ENCODE data around the gene GOLGA6L22. TPM values are rescaled to one million over a fixed set of nuclear protein-coding genes. Genes with fewer than 3 reads are reported as not detected.
"Not testable (repeated sequence)": the region's sequence is repeated elsewhere in the genome, so short reads cannot be mapped to it uniquely, and the experiment has no call there.

The GOLGA6L22 gene, protein sequence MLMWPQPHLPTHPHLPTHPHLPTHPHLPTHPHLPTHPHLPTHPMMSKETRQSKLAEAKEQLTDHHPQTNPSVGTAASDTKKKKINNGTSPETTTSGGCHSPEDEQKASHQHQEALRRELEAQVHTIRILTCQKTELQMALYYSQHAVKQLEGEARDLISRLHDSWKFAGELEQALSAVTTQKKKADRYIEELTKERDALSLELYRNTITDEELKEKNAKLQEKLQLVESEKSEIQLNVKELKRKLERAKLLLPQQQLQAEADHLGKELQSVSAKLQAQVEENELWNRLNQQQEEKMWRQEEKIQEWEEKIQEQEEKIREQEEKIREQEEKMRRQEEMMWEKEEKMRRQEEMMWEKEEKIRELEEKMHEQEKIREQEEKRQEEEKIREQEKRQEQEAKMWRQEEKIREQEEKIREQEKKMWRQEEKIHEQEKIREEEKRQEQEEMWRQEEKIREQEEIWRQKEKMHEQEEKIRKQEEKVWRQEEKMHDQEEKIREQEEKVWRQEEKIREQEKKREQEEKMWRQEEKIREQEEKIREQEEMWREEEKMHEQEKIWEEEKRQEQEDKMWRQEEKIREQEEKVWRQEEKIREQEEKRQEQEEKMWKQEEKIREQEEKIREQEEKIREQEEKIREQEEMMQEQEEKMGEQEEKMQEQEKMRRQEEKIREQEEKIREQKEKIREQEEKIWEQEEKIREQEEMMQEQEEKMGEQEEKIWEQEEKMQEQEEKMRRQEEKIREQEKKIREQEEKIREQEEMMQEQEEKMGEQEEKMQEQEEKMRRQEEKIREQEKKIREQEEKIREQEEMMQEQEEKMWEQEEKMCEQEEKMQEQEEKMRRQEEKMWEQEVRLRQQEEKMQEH
- not detected for polyA plus RNA-seq (2013, experiment 1 of 4)
- not detected for polyA plus RNA-seq (2013, experiment 2 of 4)
- not detected for polyA plus RNA-seq (2013, experiment 3 of 4)
- polyA plus RNA-seq (2013, experiment 4 of 4), result not detected

DNA sequence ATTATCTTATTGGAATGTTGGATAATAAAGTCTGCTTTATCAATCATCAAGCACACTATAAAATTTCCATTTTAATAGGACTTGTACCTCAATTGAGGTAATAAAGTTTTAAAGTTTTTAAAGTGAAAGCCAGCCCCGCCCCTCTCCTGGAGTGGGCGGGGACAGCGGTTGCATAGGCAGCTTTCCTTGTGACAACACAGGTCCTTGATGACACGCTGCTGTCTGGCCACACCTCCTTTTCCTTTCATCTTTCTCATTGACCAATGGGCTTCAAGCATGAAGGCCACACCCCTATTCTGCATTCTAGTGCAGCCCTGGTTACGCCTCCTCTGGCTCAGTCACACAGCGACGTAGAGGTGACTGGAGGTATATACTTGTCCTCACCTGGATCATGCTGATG is at the start of gene GOLGA6L22:
Gene GOLGA6L22 (plus strand): TSS at position 301 of the 400 bp plus-strand sequence. CDS start 91 bp downstream, at position 392.
- H3K9me3 ChIP-seq (ENCODE audit: control insufficient read depth, low read length); H3K27ac ChIP-seq (ENCODE audit: insufficient read depth, low read depth, low read length, poor library complexity, severe bottlenecking); H3K36me3 ChIP-seq (ENCODE audit: control insufficient read depth, insufficient read depth, low read length); H3K4me1 ChIP-seq (ENCODE audit: control insufficient read depth, insufficient read depth, low read length); H3K4me3 ChIP-seq (ENCODE audit: insufficient read depth, low read depth, low read length); H3K27me3 ChIP-seq (ENCODE audit: control insufficient read depth, insufficient read depth, low read length, poor library complexity, severe bottlenecking): not testable (repeated sequence)
- WGBS, 2 experiments, result no CpG with 5 or more reads among the region's 7 CpGs

DNA sequence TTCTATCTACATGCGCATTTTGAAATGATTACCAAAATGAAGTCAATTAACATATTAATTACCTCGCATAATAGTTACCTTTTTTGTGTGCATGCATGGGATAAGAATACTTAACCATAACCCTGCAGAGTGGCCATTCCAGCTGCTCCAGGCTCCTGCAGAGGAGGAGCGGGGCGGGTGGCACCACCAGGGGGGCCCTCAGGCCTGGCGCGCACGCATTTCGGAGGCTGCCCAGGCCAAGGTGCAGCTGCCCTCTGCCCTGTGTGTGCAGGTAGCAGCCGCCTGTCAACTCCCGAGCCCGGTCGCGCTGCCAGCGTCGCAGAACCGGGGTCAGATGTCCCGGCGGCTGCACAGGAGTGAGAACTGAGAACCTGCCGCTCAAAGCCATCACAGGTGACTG is 41.4 kb upstream of the GOLGA6L22 start:
- not testable (repeated sequence) for H3K36me3 ChIP-seq (ENCODE audit: control insufficient read depth, insufficient read depth, low read length); H3K27ac ChIP-seq (ENCODE audit: insufficient read depth, low read depth, low read length, poor library complexity, severe bottlenecking); H3K4me3 ChIP-seq (ENCODE audit: insufficient read depth, low read depth, low read length); H3K27me3 ChIP-seq (ENCODE audit: control insufficient read depth, insufficient read depth, low read length, poor library complexity, severe bottlenecking); H3K9me3 ChIP-seq (ENCODE audit: control insufficient read depth, low read length); H3K4me1 ChIP-seq (ENCODE audit: control insufficient read depth, insufficient read depth, low read length)
- 68 to 69% methylated on average over 2 to 6 of the region's 19 CpGs for WGBS, 2 experiments

DNA sequence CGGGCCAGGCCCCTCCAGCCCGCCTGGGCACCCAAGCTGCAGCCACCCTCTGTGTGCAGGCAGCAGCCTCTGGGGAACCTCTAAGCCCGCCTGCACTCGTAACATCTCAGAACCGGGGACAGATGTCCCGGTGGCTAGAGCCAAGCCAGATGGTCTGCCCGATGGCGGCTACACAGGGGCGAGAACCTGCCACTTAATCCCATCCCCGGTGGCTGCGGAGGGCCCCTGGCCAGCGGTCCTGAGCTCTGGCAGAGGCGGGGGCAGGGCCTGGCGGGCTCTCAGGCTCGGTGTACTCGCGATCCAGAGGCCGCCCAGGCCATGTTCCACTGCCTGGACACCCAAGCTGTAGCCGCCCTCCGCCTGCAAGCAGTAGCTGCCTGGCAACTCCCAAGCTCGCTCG is 40.9 kb upstream of the GOLGA6L22 start:
- not testable (repeated sequence) for H3K4me1 ChIP-seq (ENCODE audit: control insufficient read depth, insufficient read depth, low read length); H3K27ac ChIP-seq (ENCODE audit: insufficient read depth, low read depth, low read length, poor library complexity, severe bottlenecking); H3K9me3 ChIP-seq (ENCODE audit: control insufficient read depth, low read length); H3K27me3 ChIP-seq (ENCODE audit: control insufficient read depth, insufficient read depth, low read length, poor library complexity, severe bottlenecking); H3K36me3 ChIP-seq (ENCODE audit: control insufficient read depth, insufficient read depth, low read length); H3K4me3 ChIP-seq (ENCODE audit: insufficient read depth, low read depth, low read length)
- WGBS, 2 experiments, result 88 to 94% methylated on average over 6 to 7 of the region's 22 CpGs

DNA sequence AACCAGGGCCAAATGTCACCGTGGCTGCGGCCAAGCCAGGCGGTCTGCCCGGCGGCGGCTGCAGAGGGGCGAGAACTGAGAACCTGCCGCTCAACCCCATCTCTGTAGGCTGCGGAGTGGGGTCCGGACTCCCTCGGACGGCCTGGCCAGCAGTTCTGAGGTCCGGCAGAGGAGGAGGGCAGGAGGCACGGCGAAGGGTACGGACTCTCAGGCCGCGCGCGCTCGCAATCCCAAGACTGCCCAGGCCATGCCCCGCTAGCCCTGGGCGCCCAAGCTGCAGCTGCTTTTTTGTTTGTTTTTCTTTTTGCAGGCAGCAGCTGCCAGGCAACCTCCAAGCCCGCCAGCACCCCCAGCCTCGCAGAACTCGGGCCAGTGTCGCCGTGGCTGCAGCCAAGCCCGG is 40.5 kb upstream of the GOLGA6L22 start:
- H3K9me3 ChIP-seq (ENCODE audit: control insufficient read depth, low read length); H3K27me3 ChIP-seq (ENCODE audit: control insufficient read depth, insufficient read depth, low read length, poor library complexity, severe bottlenecking); H3K27ac ChIP-seq (ENCODE audit: insufficient read depth, low read depth, low read length, poor library complexity, severe bottlenecking); H3K36me3 ChIP-seq (ENCODE audit: control insufficient read depth, insufficient read depth, low read length); H3K4me1 ChIP-seq (ENCODE audit: control insufficient read depth, insufficient read depth, low read length); H3K4me3 ChIP-seq (ENCODE audit: insufficient read depth, low read depth, low read length): not testable (repeated sequence)
- WGBS, 2 experiments, result no CpG with 5 or more reads among the region's 29 CpGs

DNA sequence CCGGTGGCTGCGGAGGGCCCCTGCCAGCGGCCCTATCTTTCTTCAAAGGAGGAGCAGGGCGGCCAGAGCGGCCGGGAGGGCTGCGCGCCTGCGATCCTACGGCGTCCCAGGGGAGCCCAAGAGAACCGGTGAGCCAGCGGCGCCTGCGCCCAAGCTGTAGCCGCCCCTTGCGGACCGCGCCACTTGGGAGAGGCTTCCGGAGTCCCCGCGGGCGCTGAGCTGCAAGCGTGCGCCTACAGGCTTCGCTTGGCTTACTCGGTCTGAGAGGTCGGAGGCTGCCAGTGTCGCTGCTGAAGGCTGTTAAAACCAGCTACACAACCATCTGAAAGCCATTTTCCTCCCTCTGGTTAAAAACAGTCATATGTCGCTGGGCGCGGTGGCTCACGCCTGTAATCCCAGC is 40.0 kb upstream of the GOLGA6L22 start:
- WGBS, 2 experiments, result 89% methylated on average over 15 of the region's 33 CpGs
- H3K4me3 ChIP-seq (ENCODE audit: insufficient read depth, low read depth, low read length), result not testable (repeated sequence)

DNA sequence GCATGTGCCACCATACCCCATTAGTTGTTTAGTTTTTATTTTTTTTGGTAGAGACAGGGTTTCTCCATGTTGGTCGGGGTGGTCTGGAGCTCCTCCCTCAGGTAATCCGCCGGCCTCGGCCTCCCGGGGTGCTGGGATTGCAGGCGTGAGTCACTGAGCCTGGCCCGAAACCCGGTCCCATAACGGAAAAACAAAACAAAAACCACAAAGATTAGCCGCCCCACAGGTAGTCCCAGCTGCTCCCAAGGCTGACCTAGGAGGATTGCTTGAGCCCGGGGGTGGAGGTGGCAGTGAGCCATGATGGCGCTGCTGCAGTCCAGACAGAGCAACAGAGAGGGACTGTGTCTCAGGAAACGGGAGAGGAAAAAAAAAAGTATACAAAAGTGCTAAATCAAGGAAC is 38.4 kb upstream of the GOLGA6L22 start:
- not testable (repeated sequence) for H3K27me3 ChIP-seq (ENCODE audit: control insufficient read depth, insufficient read depth, low read length, poor library complexity, severe bottlenecking); H3K4me1 ChIP-seq (ENCODE audit: control insufficient read depth, insufficient read depth, low read length); H3K9me3 ChIP-seq (ENCODE audit: control insufficient read depth, low read length); H3K36me3 ChIP-seq (ENCODE audit: control insufficient read depth, insufficient read depth, low read length); H3K4me3 ChIP-seq (ENCODE audit: insufficient read depth, low read depth, low read length); H3K27ac ChIP-seq (ENCODE audit: insufficient read depth, low read depth, low read length, poor library complexity, severe bottlenecking)
- WGBS, 2 experiments, result 32 to 47% methylated on average over 8 of the region's 13 CpGs

More for the DNA sequence above, 40.0 kb upstream of the GOLGA6L22 start:
- not testable (repeated sequence) for H3K27me3 ChIP-seq (ENCODE audit: control insufficient read depth, insufficient read depth, low read length, poor library complexity, severe bottlenecking); H3K4me1 ChIP-seq (ENCODE audit: control insufficient read depth, insufficient read depth, low read length); H3K36me3 ChIP-seq (ENCODE audit: control insufficient read depth, insufficient read depth, low read length); H3K9me3 ChIP-seq (ENCODE audit: control insufficient read depth, low read length); H3K27ac ChIP-seq (ENCODE audit: insufficient read depth, low read depth, low read length, poor library complexity, severe bottlenecking)

DNA sequence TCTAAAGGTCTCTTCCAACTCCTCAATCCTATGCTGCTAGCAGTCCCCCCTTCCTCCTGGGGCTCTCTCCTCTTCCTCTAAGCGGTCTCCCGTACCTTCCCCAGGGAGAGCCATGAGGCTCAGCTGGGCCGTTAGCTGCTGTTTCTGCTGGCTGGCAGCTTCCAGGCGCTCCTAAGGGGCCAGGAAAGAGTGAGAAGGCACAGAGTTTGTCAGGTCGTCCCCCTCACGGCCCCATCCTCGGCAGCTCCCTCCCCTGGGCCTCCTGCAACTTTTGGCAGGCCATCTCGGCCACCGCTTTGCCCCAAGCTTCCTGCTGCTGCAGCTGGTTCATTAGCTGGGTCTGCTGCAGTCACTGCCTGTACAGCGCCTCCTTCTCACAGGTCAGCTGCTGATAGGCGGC is 29.3 kb upstream of the GOLGA6L22 start:
- H3K4me3 ChIP-seq (ENCODE audit: insufficient read depth, low read depth, low read length); H3K9me3 ChIP-seq (ENCODE audit: control insufficient read depth, low read length); H3K27me3 ChIP-seq (ENCODE audit: control insufficient read depth, insufficient read depth, low read length, poor library complexity, severe bottlenecking); H3K27ac ChIP-seq (ENCODE audit: insufficient read depth, low read depth, low read length, poor library complexity, severe bottlenecking); H3K4me1 ChIP-seq (ENCODE audit: control insufficient read depth, insufficient read depth, low read length); H3K36me3 ChIP-seq (ENCODE audit: control insufficient read depth, insufficient read depth, low read length): not testable (repeated sequence)
- 86% methylated on average over 1 of the region's 11 CpGs; no CpG with 5 or more reads in 1 of the 2 experiments for WGBS, 2 experiments

DNA sequence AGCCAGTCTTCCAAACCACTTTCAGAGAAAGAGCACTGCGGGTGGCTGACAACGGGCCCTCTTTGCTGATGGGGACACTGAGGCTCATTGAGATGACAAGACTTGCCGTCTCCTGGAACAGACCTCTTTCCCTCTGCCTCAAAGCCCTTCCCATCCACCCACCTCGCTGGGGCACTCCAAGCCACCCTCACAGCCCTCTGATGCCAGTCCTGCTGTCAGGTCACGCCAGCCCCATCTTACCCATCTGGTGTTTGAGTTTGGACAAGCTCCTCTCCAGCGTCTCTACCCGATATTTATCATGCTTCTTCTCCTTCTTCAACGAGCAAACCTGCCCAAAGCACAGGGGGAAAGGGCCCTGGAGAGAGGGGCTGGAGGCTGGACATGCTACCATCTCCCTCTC is 27.0 kb upstream of the GOLGA6L22 start:
- H3K27ac ChIP-seq (ENCODE audit: insufficient read depth, low read depth, low read length, poor library complexity, severe bottlenecking); H3K27me3 ChIP-seq (ENCODE audit: control insufficient read depth, insufficient read depth, low read length, poor library complexity, severe bottlenecking); H3K4me3 ChIP-seq (ENCODE audit: insufficient read depth, low read depth, low read length); H3K4me1 ChIP-seq (ENCODE audit: control insufficient read depth, insufficient read depth, low read length); H3K36me3 ChIP-seq (ENCODE audit: control insufficient read depth, insufficient read depth, low read length); H3K9me3 ChIP-seq (ENCODE audit: control insufficient read depth, low read length): not testable (repeated sequence)
- WGBS, 2 experiments, result 92 to 94% methylated on average over 2 to 5 of the region's 8 CpGs

DNA sequence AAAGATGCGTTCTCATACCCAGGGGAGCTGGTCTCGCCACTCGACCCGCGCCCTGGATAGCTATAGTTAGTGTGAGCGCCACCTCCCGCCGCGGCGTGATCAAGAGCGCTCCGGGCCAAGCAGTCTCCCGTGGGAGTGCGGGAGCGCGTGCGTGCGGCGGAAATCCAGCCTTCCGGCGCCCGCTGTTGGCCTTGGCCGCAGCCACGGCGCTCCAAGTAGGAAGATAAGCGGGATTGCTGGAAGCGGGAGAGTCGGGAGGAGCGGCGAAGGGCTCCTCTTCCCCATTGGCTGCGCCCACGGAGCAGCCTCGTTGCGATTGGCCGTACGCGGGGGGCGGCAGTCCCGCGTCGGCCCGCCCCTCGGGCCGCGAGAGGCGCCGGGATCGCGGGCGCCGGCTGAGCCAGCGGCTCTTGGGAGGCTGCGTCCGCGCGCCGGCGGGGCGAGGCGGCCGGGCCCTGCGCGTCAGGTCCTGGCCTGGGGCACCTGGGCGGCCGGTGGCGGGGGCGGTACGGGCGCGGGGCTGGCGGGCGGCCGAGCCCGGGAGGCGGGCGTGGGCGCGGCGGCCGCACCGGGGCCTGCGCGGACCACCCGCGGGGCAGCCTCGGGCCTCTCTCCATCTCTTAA is 35.9 kb downstream of the GOLGA6L22 start:
- H3K4me3 ChIP-seq (ENCODE audit: insufficient read depth, low read depth, low read length), result not testable (repeated sequence)

DNA sequence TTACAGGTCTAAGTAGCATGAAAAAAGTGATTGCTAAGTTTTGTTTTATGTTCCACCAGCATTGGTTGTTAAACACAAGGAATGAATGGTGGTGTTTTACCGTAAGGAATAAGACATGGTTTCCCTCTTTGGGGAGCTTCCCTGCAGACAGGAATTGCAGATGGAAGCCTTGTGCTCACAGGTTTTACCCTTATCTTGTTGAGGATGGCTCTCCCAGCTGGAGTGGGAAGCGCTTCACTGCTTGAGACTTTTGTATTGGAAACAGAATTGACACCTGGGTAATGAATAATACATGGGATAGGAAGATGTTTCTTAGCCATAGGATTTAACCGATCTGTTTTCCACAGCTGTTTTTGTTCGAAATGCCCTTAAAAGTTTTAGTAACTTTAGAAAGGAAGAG is 38.5 kb downstream of the GOLGA6L22 start:
- WGBS, 2 experiments, result no CpG with 5 or more reads among the region's 4 CpGs
- H3K36me3 ChIP-seq (ENCODE audit: control insufficient read depth, insufficient read depth, low read length); H3K27ac ChIP-seq (ENCODE audit: insufficient read depth, low read depth, low read length, poor library complexity, severe bottlenecking): not testable (repeated sequence)

More for the DNA sequence above, 35.9 kb downstream of the GOLGA6L22 start:
- not testable (repeated sequence) for H3K4me1 ChIP-seq (ENCODE audit: control insufficient read depth, insufficient read depth, low read length); H3K27ac ChIP-seq (ENCODE audit: insufficient read depth, low read depth, low read length, poor library complexity, severe bottlenecking); H3K9me3 ChIP-seq (ENCODE audit: control insufficient read depth, low read length); H3K27me3 ChIP-seq (ENCODE audit: control insufficient read depth, insufficient read depth, low read length, poor library complexity, severe bottlenecking); H3K36me3 ChIP-seq (ENCODE audit: control insufficient read depth, insufficient read depth, low read length)
- 0% methylated on average over 7 of the region's 86 CpGs; no CpG with 5 or more reads in 1 of the 2 experiments for WGBS, 2 experiments

More for the DNA sequence above, 38.5 kb downstream of the GOLGA6L22 start:
- not testable (repeated sequence) for H3K9me3 ChIP-seq (ENCODE audit: control insufficient read depth, low read length); H3K27me3 ChIP-seq (ENCODE audit: control insufficient read depth, insufficient read depth, low read length, poor library complexity, severe bottlenecking); H3K4me1 ChIP-seq (ENCODE audit: control insufficient read depth, insufficient read depth, low read length); H3K4me3 ChIP-seq (ENCODE audit: insufficient read depth, low read depth, low read length)

Data from ectodermal cell (in vitro differentiated cells).